PC-9 (cell line): Measurements from ENCODE around the gene IGFBP4. TPM values are rescaled to one million over a fixed set of nuclear protein-coding genes. Genes with fewer than 3 reads are reported as not detected.

ENCODE experiments used
- BruUV-seq: library from RNA; stranded (reverse); fragments of 400-500 nt; replicated peaks from 2 replicates; lab custom pipeline; 2021; lab: Mats Ljungman, UMichigan
- CTCF ChIA-PET: fragments of 300-600 bp; sonication (Branson Sonifier 250); formaldehyde crosslinking; loops from one replicate; lab custom pipeline; 2022; ENCODE audit warnings: antibody characterized with exemption; lab: Charles Lee
- POLR2A ChIA-PET: fragments of 300-600 bp; sonication (Branson Sonifier 250); formaldehyde crosslinking; loops from one replicate; lab custom pipeline; 2022; ENCODE audit warnings: antibody characterized with exemption; ENCODE audit not compliant: unreplicated experiment; lab: Charles Lee
- DNase-seq, 2 experiments: peaks; one replicate each; pipeline versions ENCODE4 v3.0.0 to v3.0.0-alpha.2; 2015 to 2022; ENCODE audit warnings: mixed read lengths in 1 of 2
- H2AFZ ChIP-seq: fragments of 200-600 bp; sonication (generic); 2 replicates; pipeline ENCODE4 v1.8.1; 2017; ENCODE audit warnings: antibody characterized with exemption
- H3F3A ChIP-seq: fragments of 200-600 bp; sonication (generic); 2 replicates; pipeline ENCODE4 v1.8.1; 2017; ENCODE audit warnings: antibody characterized with exemption, mild to moderate bottlenecking, low read depth; ENCODE audit not compliant: insufficient read depth
- H3K27ac ChIP-seq: fragments of 200-600 bp; sonication (generic); 2 replicates; pipeline ENCODE4 v1.6.1; 2016; ENCODE audit warnings: mixed run types
- H3K27me3 ChIP-seq: fragments of 200-600 bp; sonication (generic); 2 replicates; pipeline ENCODE4 v1.6.1; 2016; ENCODE audit warnings: low read depth, mixed run types; ENCODE audit not compliant: insufficient read depth
- H3K36me3 ChIP-seq: fragments of 200-600 bp; sonication (generic); 2 replicates; pipeline ENCODE4 v1.6.1; 2016; ENCODE audit warnings: low read depth, mixed run types
- H3K4me1 ChIP-seq: fragments of 200-600 bp; sonication (generic); replicated peaks from 2 replicates; pipeline ENCODE4 v1.6.1; 2016; ENCODE audit warnings: mixed run types; ENCODE audit not compliant: insufficient read depth
- H3K4me2 ChIP-seq: fragments of 200-600 bp; sonication (generic); 2 replicates; pipeline ENCODE4 v1.6.1; 2017; ENCODE audit warnings: mixed run types
- H3K4me3 ChIP-seq: fragments of 200-600 bp; sonication (generic); 2 replicates; pipeline ENCODE4 v1.6.1; 2016; ENCODE audit warnings: mixed run types
- H3K79me2 ChIP-seq: fragments of 200-600 bp; sonication (generic); 2 replicates; pipeline ENCODE4 v1.6.1; 2017; ENCODE audit warnings: low read depth, mixed run types
- H3K9me2 ChIP-seq: fragments of 200-600 bp; sonication (generic); 2 replicates; pipeline ENCODE4 v1.8.1; 2017; ENCODE audit warnings: mild to moderate bottlenecking; ENCODE audit not compliant: insufficient read depth
- H3K9me3 ChIP-seq: fragments of 200-600 bp; sonication (generic); 2 replicates; pipeline ENCODE4 v1.8.1; 2016; ENCODE audit warnings: low read depth; ENCODE audit not compliant: insufficient read depth
- H4K20me1 ChIP-seq: fragments of 200-600 bp; sonication (generic); 2 replicates; pipeline ENCODE4 v1.8.1; 2017; ENCODE audit not compliant: insufficient read depth
- EZH2 ChIP-seq: fragments of 200-600 bp; sonication (generic); IDR thresholded peaks from 2 replicates; pipeline ENCODE4 v1.8.0; 2017; ENCODE audit warnings: antibody characterized with exemption, low read depth
- intact Hi-C: fragments of 100-400 bp; cut with micrococcal nuclease; formaldehyde crosslinking; loops from one replicate; pipeline ENCODE4 v1.10.0; 2022; ENCODE audit not compliant: unreplicated experiment
- total RNA-seq: library from RNA; stranded (reverse); gene quantifications from 2 replicates; pipeline ENCODE4 v1.2.3, GENCODE V29; 2021
- TF ChIP-seq, protein P1 (sequence below): fragments of 200-600 bp; sonication (generic); conservative IDR thresholded peaks from 2 replicates; pipeline ENCODE4 v1.6.1; 2017; ENCODE audit warnings: mixed run types, antibody characterized with exemption, mild to moderate bottlenecking, moderate library complexity

IGFBP4 gene
- total RNA-seq, 1 experiment from 2014 or later = 138 TPM

DNA sequence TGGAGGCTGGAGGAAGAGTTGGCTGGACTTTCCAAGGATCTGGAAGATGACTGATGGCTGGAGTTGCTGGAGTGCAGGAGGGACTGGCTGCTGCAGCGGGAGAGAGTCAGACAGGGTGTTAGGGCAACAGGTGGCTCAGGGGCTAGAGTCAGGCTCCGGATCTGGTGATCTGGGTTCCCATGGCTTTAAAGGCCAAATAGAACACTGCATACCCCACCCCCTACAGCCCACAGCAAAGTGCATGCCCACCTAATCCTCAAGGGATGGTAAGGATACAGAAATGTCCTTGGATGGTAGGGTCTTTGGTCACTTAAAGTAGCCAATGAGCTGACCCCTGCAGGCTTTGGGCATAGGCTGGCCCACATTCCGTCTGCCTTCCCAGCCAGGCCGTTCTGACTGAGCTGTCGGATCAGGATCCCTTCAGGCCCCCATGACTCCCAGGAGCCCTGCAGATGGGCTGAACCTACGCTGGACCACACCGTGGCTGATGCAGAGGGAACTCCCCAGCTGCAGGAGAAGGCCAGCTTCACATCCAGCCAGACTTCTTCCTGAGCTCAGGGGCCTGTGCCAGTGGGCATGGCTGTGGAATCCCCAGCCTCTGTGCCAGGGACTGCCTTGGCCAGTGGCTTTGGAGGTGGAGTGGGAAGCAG, 44.2 kb downstream of the IGFBP4 start:
- POLR2A ChIA-PET = interaction anchor here (0.6 kb wide), 3 partner anchors 40 to 87 kb away, joined by 3 to 4 read pairs (median 3); no protein-coding TSS in a partner anchor
- Histone ChIP-seq H3K9me3 (no peaks in the 10 kb centered on the region), H4K20me1 (no peaks in the 10 kb centered on the region), H3K4me3 (0 out of 2 replicates have a peak overlapping the region, but pooled peaks have one; percentile 35), H3F3A (peaks cover 81% of the 10 kb centered on the region), H3K27me3 (no peaks in the 10 kb centered on the region), H3K9me2 (no peaks in the 10 kb centered on the region), H3K79me2 (0 out of 2 replicates have a peak, but pooled peaks cover 4% of the 10 kb centered on the region), H3K36me3 (0 out of 2 replicates have a peak, but pooled peaks cover 4% of the 10 kb centered on the region), H2AFZ (no peak overlapping the region), H3K4me1 (peaks cover 87% of the 10 kb centered on the region), H3K4me2 (peak overlapping the region; percentile 75), H3K27ac (peak overlapping the region; percentile 93)
- CTCF ChIA-PET = no interaction called here
- no peak for DNase-seq
- TF ChIP-seq, protein P1, sequence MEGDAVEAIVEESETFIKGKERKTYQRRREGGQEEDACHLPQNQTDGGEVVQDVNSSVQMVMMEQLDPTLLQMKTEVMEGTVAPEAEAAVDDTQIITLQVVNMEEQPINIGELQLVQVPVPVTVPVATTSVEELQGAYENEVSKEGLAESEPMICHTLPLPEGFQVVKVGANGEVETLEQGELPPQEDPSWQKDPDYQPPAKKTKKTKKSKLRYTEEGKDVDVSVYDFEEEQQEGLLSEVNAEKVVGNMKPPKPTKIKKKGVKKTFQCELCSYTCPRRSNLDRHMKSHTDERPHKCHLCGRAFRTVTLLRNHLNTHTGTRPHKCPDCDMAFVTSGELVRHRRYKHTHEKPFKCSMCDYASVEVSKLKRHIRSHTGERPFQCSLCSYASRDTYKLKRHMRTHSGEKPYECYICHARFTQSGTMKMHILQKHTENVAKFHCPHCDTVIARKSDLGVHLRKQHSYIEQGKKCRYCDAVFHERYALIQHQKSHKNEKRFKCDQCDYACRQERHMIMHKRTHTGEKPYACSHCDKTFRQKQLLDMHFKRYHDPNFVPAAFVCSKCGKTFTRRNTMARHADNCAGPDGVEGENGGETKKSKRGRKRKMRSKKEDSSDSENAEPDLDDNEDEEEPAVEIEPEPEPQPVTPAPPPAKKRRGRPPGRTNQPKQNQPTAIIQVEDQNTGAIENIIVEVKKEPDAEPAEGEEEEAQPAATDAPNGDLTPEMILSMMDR = no peak
- TF ChIP-seq EZH2 = no peak
- intact Hi-C loops = loop anchor here (2.0 kb wide), 2 partner anchors 23 to 45 kb away; no protein-coding TSS in a partner anchor
- no TSS peak for BruUV-seq

DNA sequence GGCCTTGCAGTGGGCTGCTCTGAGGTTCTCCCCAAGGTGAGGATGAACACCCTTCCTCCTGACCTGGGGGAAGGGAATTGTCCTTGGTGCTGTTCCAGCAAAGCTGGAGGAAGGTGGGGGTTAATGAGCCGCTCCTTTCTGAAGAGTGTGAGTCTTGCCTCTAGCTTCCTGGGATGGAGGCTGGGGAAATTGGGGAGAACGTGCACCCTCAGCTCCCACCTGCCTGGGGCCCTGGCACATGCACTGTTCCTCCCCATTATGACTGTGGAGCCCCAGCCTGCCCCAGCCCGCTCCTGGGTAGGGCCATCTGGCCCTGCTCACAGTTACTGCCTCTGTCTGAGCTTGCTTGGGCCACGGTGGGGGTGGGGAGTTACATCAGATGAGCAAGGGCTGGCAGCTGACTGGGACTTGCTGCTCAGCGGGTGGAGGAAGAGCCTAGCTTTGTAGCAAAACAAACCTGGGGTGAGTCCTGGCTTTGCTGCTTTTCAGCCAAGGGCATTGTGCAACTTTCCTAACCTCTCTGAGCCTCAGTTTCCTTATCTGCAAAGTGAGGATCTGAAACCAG, 47.1 kb downstream of the IGFBP4 start:
- Histone ChIP-seq H3K4me3 (peak overlapping the region; percentile 42; the same call in 1 of the 2 replicates), H4K20me1 (no peaks in the 10 kb centered on the region), H3K79me2 (peaks cover 23% of the 10 kb centered on the region; the same call in 1 of the 2 replicates), H3K27ac (peak overlapping the region; percentile 88), H3K9me2 (no peaks in the 10 kb centered on the region), H3K9me3 (no peaks in the 10 kb centered on the region), H3K36me3 (peaks cover 12% of the 10 kb centered on the region), H3K4me2 (peak overlapping the region; percentile 75), H2AFZ (no peak overlapping the region), H3K27me3 (no peaks in the 10 kb centered on the region), H3F3A (peaks cover 79% of the 10 kb centered on the region), H3K4me1 (peaks cover 89% of the 10 kb centered on the region)
- ChIA-PET CTCF (interaction anchor here (0.6 to 2.0 kb wide), 4 partner anchors 14 to 1182 kb away, joined by 3 to 8 read pairs (median 4); no protein-coding TSS in a partner anchor), POLR2A (interaction anchor here (0.6 to 1.6 kb wide), 10 partner anchors 8 to 95 kb away, joined by 3 to 20 read pairs (median 10); partner anchors contain the start of gene TNS4)
- TF ChIP-seq EZH2 = no peak
- TF ChIP-seq, protein P1 = no peak
- peak; percentile 57 to 62 for DNase-seq
- intact Hi-C loops = loop anchor here (5.0 kb wide), 1 partner anchor 48 kb away; the partner anchor contains the start of gene IGFBP4
- BruUV-seq = TSS peak; percentile 79

DNA sequence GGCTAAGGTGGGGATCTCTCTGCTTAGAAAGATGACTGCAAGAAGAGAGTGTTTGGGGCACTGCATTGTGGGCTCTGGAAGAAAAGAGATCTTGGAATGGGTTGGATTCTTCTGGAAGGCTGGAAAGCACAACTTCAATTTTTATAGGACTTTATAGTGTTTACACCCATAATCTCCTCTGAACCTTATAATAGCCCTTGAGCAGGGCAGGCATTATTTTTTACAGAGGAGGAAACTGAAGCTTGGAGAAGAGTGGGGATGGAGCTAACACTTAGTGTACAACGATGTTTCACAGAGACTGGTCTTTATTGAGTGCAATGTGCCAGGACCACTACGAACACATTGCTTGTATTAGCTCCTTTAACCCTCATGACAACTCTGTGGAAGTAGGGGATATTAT, 47.7 kb downstream of the IGFBP4 start:
- Histone ChIP-seq H4K20me1 (no peaks in the 10 kb centered on the region), H2AFZ (no peak overlapping the region), H3K9me2 (no peaks in the 10 kb centered on the region), H3K27ac (peak overlapping the region; percentile 88), H3K4me2 (peak overlapping the region; percentile 75), H3K79me2 (peaks cover 23% of the 10 kb centered on the region; the same call in 1 of the 2 replicates), H3K9me3 (no peaks in the 10 kb centered on the region), H3F3A (peaks cover 74% of the 10 kb centered on the region), H3K27me3 (no peaks in the 10 kb centered on the region), H3K36me3 (peaks cover 18% of the 10 kb centered on the region), H3K4me1 (peaks cover 83% of the 10 kb centered on the region), H3K4me3 (peak overlapping the region; percentile 42; the same call in 1 of the 2 replicates)
- no TSS peak for BruUV-seq
- TF ChIP-seq EZH2 = no peak
- TF ChIP-seq, protein P1 = no peak
- ChIA-PET CTCF (interaction anchor here (0.6 to 2.0 kb wide), 4 partner anchors 14 to 50 kb away, joined by 3 to 8 read pairs (median 4); no protein-coding TSS in a partner anchor), POLR2A (interaction anchor here (0.6 to 1.6 kb wide), 2 partner anchors 9 to 15 kb away, joined by 14 to 19 read pairs; no protein-coding TSS in a partner anchor)
- no peak for DNase-seq
- intact Hi-C loops = loop anchor here (5.0 kb wide), 1 partner anchor 49 kb away; the partner anchor contains the start of gene IGFBP4
